GM21737 (cell line): ENCODE results near the gene SUPT3H.
"Not testable (repeated sequence)": the region's sequence is repeated elsewhere in the genome, so short reads cannot be mapped to it uniquely, and the experiment has no call there.

ENCODE experiments used
- ATAC-seq: cut with Tn5 transposase; IDR thresholded peaks from one replicate; pipeline ENCODE4 v1.9.1; 2021; ENCODE audit warnings: mild to moderate bottlenecking, moderate library complexity; ENCODE audit not compliant: unreplicated experiment

The SUPT3H gene

GRCh38 chr6:44920952-44921491, 456.7 kb downstream of the SUPT3H start:
- ATAC-seq, result no peak

DNA sequence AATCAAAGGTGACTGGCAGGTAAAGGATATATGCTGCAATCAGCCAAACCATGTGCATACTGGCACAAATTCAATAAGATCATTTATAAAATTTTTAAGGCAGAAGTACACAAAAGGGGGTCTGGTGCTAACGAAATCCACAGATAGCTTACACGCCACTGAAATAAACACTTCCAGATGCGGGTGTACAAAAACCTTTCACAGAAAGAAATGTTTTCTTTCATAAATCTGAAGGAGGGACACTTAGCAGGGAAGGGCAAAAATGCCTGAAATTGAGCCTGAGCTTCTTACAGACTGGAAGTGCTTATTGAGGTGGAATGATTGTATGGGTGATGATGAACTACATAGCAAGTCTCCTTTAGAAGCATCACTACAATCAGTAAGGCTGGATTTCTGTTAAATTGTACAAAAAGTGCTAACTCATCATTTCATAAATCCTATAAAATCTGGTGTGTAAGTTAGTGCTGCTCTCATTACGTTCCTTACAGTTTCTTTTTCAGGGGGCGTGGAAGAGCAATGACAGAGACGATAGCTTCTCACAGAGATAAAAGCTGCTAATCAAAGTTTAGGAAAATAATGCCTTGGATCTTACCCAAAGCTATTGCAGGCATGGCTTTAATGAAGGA, 458.9 kb downstream of the SUPT3H start:
- no peak for ATAC-seq

DNA sequence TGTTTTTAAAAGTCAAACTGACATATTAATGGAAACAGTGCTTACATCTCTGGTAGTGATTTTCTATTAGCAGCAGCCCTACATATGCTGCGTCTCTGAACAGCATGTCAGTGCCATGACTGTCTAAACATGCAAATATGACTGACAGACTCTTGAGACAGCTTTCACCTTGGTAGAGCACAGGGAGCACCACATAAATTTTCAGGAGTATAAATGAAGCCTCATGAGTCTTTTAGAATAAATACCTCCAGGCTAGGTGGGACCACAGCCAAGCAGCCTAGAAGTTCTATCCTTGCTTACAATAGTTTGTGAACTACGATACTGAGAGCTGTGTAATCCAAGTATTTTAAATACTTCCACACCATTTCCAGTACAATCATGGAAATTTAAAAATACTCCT, 460.3 kb downstream of the SUPT3H start:
- ATAC-seq, result no peak

DNA sequence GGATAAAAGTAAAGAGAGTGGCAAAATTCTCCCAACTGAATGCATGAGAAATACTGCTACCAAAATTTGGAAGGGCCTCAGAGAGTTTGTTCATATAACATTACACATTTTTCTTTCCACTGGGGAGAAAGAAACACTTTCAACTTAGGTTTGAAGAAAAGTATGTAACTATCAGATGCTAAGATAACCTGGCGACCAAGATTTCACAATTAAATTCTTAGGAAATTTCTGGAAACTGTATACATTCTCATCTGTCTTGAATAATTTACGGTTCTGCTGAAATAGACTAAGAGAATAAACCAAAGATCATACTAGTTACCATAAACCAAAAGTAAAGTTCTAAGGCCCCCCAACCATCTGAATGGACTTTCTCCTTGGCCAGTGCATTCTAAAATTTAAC, 462.6 kb downstream of the SUPT3H start:
- no peak for ATAC-seq

GRCh38 chr6:44914141-44914540, 463.6 kb downstream of the SUPT3H start:
- no peak for ATAC-seq

DNA sequence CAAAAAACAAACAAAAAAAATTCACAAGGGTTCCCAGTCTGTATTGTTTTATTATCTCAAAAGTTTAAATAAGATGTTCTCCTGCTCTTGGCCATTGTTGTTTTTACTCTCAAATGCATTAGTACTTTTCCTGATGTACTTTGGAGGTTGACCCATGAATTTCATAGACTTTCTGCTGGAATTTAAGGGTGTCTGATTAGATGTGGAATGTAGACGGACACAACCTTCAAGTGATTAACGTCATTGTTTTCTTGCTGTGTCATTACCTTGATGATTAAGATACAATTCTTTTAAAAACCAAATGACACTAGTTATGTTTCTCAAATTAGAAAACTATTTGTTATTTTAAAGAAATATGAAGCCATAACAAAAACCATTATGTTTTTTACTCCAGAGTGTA, 471.0 kb downstream of the SUPT3H start:
- ATAC-seq, result no peak

- ATAC-seq, result not testable (repeated sequence)
Observed at GRCh38 chr6:44900358-44900757, 477.4 kb downstream of the SUPT3H start.

DNA sequence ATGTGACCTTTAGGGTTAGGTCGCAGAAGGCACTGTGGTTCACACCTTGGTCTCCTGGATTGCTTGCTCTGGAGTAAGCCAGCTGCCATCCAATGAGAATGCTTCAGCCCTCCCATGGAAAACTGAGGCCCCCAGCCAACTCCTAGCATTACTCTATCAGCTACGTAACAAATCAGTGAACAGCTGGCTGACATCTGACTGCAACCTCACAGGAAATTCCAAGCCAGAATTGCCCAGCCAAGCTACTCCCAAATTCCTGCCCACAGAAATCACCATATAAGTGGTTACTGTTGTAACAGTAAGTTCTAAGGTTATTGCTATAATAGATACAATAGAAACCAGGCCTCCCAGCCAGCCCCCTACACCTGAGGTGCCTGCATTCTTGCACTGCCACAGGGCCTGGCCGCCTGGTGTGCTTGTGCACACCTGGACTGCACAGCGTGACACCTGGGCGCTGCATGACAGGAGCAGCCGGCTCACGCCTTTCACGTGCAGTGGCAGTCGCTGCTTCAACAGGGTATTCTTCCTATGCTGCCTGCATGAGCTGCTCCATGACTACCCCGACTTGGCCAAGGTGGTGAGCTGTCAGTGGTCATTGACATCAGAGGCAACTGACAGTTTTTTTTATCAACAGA, 479.3 kb downstream of the SUPT3H start:
- ATAC-seq, result no peak

DNA sequence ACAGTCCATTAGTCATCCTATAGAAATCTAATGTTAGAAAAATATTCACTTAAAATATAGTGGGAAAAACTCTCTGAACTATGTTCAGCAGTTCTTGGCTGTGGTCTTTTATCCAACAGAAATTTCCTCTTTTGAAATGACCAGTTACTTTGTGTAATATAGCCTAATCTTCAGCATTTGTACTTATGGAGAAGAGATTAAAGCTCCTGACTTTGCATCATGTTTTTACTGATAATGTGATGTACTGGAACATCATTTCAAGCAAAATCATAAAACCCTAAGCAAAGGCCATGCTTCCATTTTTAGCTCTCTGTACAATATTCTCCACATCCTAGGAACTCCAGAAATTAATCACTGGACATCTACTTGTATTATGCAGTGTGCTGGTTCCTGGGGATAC, 480.4 kb downstream of the SUPT3H start:
- no peak for ATAC-seq

DNA sequence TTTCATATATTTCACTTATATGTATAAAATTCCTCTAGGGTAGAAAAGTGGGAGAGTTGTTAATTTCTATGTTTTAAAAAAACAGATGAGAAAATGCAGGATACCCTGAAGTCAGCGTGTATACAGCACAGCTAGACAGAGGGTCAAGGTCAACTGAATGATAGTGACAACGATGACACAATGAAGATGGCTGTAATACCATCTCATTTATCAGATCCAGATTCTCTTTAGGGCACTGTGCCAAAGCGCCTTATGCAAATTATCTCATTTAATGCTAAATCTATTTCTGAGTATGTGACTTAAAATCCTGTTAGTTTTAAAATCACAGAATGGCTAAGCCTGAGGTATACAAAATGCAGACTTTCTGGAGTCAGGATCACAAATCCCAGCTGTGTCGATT, 481.0 kb downstream of the SUPT3H start:
- ATAC-seq, result no peak

DNA sequence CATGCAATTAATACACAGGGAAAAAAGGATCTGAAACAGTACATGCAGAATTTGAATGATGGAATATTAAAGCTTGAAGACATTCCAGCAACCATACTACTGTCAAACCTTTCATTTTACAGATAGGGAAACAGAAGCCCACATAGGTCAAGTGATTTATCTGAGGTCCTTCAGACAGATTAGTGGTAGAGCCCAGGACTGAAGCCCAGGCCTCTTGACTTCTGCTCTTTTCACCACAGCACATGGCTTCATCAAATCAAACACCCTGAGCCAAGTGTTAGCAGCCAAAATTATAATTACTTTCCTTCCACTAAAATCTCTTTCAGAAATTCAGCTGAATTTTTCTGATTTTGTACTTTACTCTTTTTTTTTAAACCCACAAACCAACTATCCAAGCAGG, 485.2 kb downstream of the SUPT3H start:
- no peak for ATAC-seq

DNA sequence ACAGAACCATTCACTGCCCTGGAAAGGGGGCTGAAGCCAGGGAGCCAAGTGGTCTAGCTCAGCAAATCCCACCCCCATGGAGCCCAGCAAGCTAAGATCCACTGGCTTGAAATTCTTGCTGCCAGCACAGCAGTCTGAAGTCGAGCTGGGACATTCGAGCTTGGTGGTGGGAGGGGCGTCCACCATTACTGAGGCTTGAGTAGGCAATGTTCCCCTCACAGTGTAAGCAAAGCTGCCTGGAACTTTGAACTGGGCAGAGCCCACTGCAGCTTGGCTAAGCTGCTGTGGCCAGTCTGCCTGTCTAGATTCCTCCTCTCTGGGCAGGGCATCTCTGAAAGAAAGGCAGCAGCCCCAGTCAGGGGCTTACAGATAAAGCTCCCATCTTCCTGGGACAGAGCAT, 498.7 kb downstream of the SUPT3H start:
- not testable (repeated sequence) for ATAC-seq

- ATAC-seq, result not testable (repeated sequence)
Observed at GRCh38 chr6:44876638-44877037, 501.1 kb downstream of the SUPT3H start.

DNA sequence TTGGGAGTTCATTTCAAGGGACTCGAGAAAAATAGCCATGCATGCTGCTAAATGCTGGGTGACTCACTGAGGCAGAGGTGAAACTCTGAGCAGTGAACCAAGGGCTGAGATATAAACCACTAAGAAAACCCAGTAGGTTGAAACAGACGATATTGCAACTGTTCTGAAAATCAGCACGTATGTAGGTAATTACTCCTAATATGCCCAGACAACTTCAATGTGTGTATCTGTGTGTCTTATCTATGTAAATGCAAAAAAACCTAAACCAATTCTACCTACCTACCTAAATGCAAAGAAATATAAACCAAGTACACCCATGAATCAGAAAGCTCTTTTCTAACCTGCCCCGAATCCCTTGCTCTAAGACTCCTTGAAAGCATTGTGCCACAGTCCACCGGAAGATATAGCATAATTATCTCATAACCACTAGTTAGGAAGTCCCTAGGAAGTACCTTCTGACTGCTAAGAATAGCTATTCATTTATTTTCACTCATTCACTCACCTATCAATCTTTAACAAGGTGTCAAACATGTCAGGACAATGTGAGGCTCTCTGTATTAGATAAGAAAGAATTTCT, 508.3 kb downstream of the SUPT3H start:
- peak; percentile 79 for ATAC-seq

GRCh38 chr6:44868910-44869309, 508.8 kb downstream of the SUPT3H start:
- ATAC-seq, result no peak

- ATAC-seq, result peak; percentile 34
Observed at GRCh38 chr6:44868335-44868668, 509.4 kb downstream of the SUPT3H start.

GRCh38 chr6:44867571-44868334, 510.0 kb downstream of the SUPT3H start:
- ATAC-seq, result peak; percentile 56

GRCh38 chr6:44865184-44865583, 512.5 kb downstream of the SUPT3H start:
- ATAC-seq, result not testable (repeated sequence)

GRCh38 chr6:44859901-44860410, 517.8 kb downstream of the SUPT3H start:
- no peak for ATAC-seq

- ATAC-seq, result no peak
Observed at GRCh38 chr6:44858998-44859397, 518.7 kb downstream of the SUPT3H start.

- no peak for ATAC-seq
Observed at GRCh38 chr6:44856479-44856878, 521.3 kb downstream of the SUPT3H start.
